ENCODE measurements around the gene CCDC88B. TPM values are rescaled to one million over a fixed set of nuclear protein-coding genes. Genes with fewer than 3 reads are reported as not detected.
A peak's percentile ranks its signal among the peaks of the same experiment; 100 is the strongest.

Gene CCDC88B
- total RNA-seq, 1 donor from 2014 or later: 0.30 TPM

- no peaks in the 10 kb centered on the region for H3K27me3 Mint-ChIP-seq (ENCODE audit: unreplicated experiment)
- H3K4me3 Mint-ChIP-seq (ENCODE audit: unreplicated experiment): no peak overlapping the region
- peak; percentile 24 for TF ChIP-seq CTCF (IDR thresholded peaks at IDR 0.05)
- no peak overlapping the region for H3K27ac Mint-ChIP-seq (ENCODE audit: unreplicated experiment)
- H3K9me3 Mint-ChIP-seq (ENCODE audit: unreplicated experiment): no peaks in the 10 kb centered on the region
- no peaks in the 10 kb centered on the region for H3K36me3 Mint-ChIP-seq (ENCODE audit: unreplicated experiment)
- DNase-seq (ENCODE audit: extremely low spot score, unreplicated experiment): no peak
- no peaks in the 10 kb centered on the region for H3K4me1 Mint-ChIP-seq (ENCODE audit: unreplicated experiment)
Observed at GRCh38 chr11:64343767-64344559, 4.0 kb downstream of the CCDC88B start.

GRCh38 chr11:64344787-64345186 is 4.8 kb downstream of the CCDC88B start:
- no peaks in the 10 kb centered on the region for H3K9me3 Mint-ChIP-seq (ENCODE audit: unreplicated experiment)
- H3K27me3 Mint-ChIP-seq (ENCODE audit: unreplicated experiment): no peaks in the 10 kb centered on the region
- no peak overlapping the region for H3K27ac Mint-ChIP-seq (ENCODE audit: unreplicated experiment)
- no peaks in the 10 kb centered on the region for H3K36me3 Mint-ChIP-seq (ENCODE audit: unreplicated experiment)
- no peak overlapping the region for H3K4me3 Mint-ChIP-seq (ENCODE audit: unreplicated experiment)
- TF ChIP-seq CTCF (IDR thresholded peaks at IDR 0.05): no peak
- no peaks in the 10 kb centered on the region for H3K4me1 Mint-ChIP-seq (ENCODE audit: unreplicated experiment)
- DNase-seq (ENCODE audit: extremely low spot score, unreplicated experiment): no peak

- no peak overlapping the region for H3K27ac Mint-ChIP-seq (ENCODE audit: unreplicated experiment)
- no peak for DNase-seq (ENCODE audit: extremely low spot score, unreplicated experiment)
- H3K9me3 Mint-ChIP-seq (ENCODE audit: unreplicated experiment): no peaks in the 10 kb centered on the region
- no peaks in the 10 kb centered on the region for H3K4me1 Mint-ChIP-seq (ENCODE audit: unreplicated experiment)
- H3K4me3 Mint-ChIP-seq (ENCODE audit: unreplicated experiment): no peak overlapping the region
- TF ChIP-seq CTCF (IDR thresholded peaks at IDR 0.05): no peak
- no peaks in the 10 kb centered on the region for H3K27me3 Mint-ChIP-seq (ENCODE audit: unreplicated experiment)
- H3K36me3 Mint-ChIP-seq (ENCODE audit: unreplicated experiment): no peaks in the 10 kb centered on the region
Observed at GRCh38 chr11:64347193-64347867, 7.3 kb downstream of the CCDC88B start.

- no peak for DNase-seq (ENCODE audit: extremely low spot score, unreplicated experiment)
- H3K27ac Mint-ChIP-seq (ENCODE audit: unreplicated experiment): no peak overlapping the region
- H3K9me3 Mint-ChIP-seq (ENCODE audit: unreplicated experiment): no peaks in the 10 kb centered on the region
- no peaks in the 10 kb centered on the region for H3K4me1 Mint-ChIP-seq (ENCODE audit: unreplicated experiment)
- no peak for TF ChIP-seq CTCF (IDR thresholded peaks at IDR 0.05)
- no peaks in the 10 kb centered on the region for H3K27me3 Mint-ChIP-seq (ENCODE audit: unreplicated experiment)
- H3K4me3 Mint-ChIP-seq (ENCODE audit: unreplicated experiment): no peak overlapping the region
- no peaks in the 10 kb centered on the region for H3K36me3 Mint-ChIP-seq (ENCODE audit: unreplicated experiment)
Observed at GRCh38 chr11:64348383-64349024, 8.5 kb downstream of the CCDC88B start.

GRCh38 chr11:64349025-64349387 is 9.0 kb downstream of the CCDC88B start:
- no peak for TF ChIP-seq CTCF (IDR thresholded peaks at IDR 0.05)
- no peaks in the 10 kb centered on the region for H3K27me3 Mint-ChIP-seq (ENCODE audit: unreplicated experiment)
- no peak overlapping the region for H3K4me3 Mint-ChIP-seq (ENCODE audit: unreplicated experiment)
- no peak overlapping the region for H3K27ac Mint-ChIP-seq (ENCODE audit: unreplicated experiment)
- DNase-seq (ENCODE audit: extremely low spot score, unreplicated experiment): no peak
- no peaks in the 10 kb centered on the region for H3K9me3 Mint-ChIP-seq (ENCODE audit: unreplicated experiment)
- no peaks in the 10 kb centered on the region for H3K36me3 Mint-ChIP-seq (ENCODE audit: unreplicated experiment)
- no peaks in the 10 kb centered on the region for H3K4me1 Mint-ChIP-seq (ENCODE audit: unreplicated experiment)

All from osteocyte (in vitro differentiated cells).